ENCODE measurements around the gene SH3TC1. TPM values are rescaled to one million over a fixed set of nuclear protein-coding genes. Genes with fewer than 3 reads are reported as not detected.

SH3TC1 gene
- total and polyA plus RNA-seq, 2 of the 13 experiments (the other 11 are each of a cell fraction or from before 2014, with no cell fraction given), result 14.9 to 21.8 TPM

- TF ChIP-seq ZNF407 (CRISPR knock-in tag; IDR thresholded peaks at IDR 0.05; ENCODE audit: not compliant biosample characterization), result no peak
These were observed 37.2 kb downstream of the SH3TC1 start (continued) for GRCh38 chr4:8236106-8236919.

- no peak for DNase-seq (ENCODE audit: low spot score)
- no peak for ATAC-seq
- Histone ChIP-seq H2AFZ (ENCODE audit: low read length) (no peak overlapping the region), H3K36me3 (replicated peaks in 1 of 2; ENCODE audit: control insufficient read depth in 1 of 2, insufficient read depth in 2 of 2, low read length in 2 of 2) (peaks cover 22 to 56% of the 10 kb centered on the region in 2 experiments), H3K9me3 (ENCODE audit: low read length) (no peaks in the 10 kb centered on the region), H3K27ac (ENCODE audit: extremely low read length, insufficient read depth, low read length) (no peak overlapping the region), H3K4me2 (ENCODE audit: low read depth, low read length) (no peak overlapping the region), H4K20me1 (ENCODE audit: insufficient read depth, low read length) (peaks cover 9% of the 10 kb centered on the region; the same call in 1 of the 2 replicates), H3K79me2 (ENCODE audit: insufficient read depth, low read length) (no peaks in the 10 kb centered on the region), H3K4me3 (replicated peaks in 1 of 3; ENCODE audit: insufficient read depth in 1 of 3, low read depth in 2 of 3, low read length in 3 of 3) (no peak overlapping the region), H3K4me1 (ENCODE audit: insufficient read depth, low read length) (peaks cover 33% of the 10 kb centered on the region), H3K9ac (ENCODE audit: insufficient read depth, low read depth, low read length) (no peak overlapping the region), H3K27me3 (ENCODE audit: control insufficient read depth in 1 of 2, insufficient read depth in 2 of 2, low read length in 2 of 2) (no peaks in the 10 kb centered on the region)
- in situ Hi-C loops (cut with HindIII; ENCODE audit: extremely low pct_ligation_motif_present, low pct_unique_long_range_greater_than_20kb), result no loop called here
- POLR2A ChIA-PET, result no interaction called here
- no peak for FAIRE-seq
- no TSS peak for BruUV-seq (replicated peaks)
- 100% methylated on average over 6 of the region's 9 CpGs for WGBS (ENCODE audit: low lambda C conversion rate)
- CTCF ChIA-PET (ENCODE audit: low intra/inter-chr PET ratio, low total read pairs), result no interaction called here
- TF ChIP-seq RORA (CRISPR knock-in tag; IDR thresholded peaks at IDR 0.05) (no peak), SP1 (IDR thresholded peaks at IDR 0.05) (no peak), SP1 (CRISPR knock-in tag; IDR thresholded peaks at IDR 0.05) (no peak), STAT5B (CRISPR knock-in tag; IDR thresholded peaks at IDR 0.05) (no peak), ZNF143 (CRISPR knock-in tag; IDR thresholded peaks at IDR 0.05) (no peak), ZNF451 (CRISPR knock-in tag; IDR thresholded peaks at IDR 0.05) (no peak), ZNF225 (CRISPR knock-in tag; IDR thresholded peaks at IDR 0.05) (no peak), IRF1 (CRISPR knock-in tag; IDR thresholded peaks at IDR 0.05; ENCODE audit: low read depth) (no peak), ERF (CRISPR knock-in tag; IDR thresholded peaks at IDR 0.05) (no peak)
- intact Hi-C loops (cut with micrococcal nuclease; ENCODE audit: unreplicated experiment), result no loop called here
These were observed 37.8 kb downstream of the SH3TC1 start for GRCh38 chr4:8236920-8237195.

Measured in HepG2 (cell line).